ENCODE results near the gene ATRN. TPM values are rescaled to one million over a fixed set of nuclear protein-coding genes. Genes with fewer than 3 reads are reported as not detected.

ATRN gene
- total and polyA plus RNA-seq, 2 of the 8 experiments (the other 6 are each of a cell fraction or from before 2014, with no cell fraction given), result 12.0 to 17.4 TPM

- Histone ChIP-seq H3K4me3 (ENCODE audit: extremely low read depth in 1 of 4, insufficient read depth in 2 of 4, low read depth in 3 of 4, low read length in 4 of 4) (no peak overlapping the region), H3K36me3 (ENCODE audit: control insufficient read depth in 2 of 4, insufficient read depth in 4 of 4, low read length in 3 of 4) (no peaks in the 10 kb centered on the region), H3K27ac (ENCODE audit: low read depth, low read length) (no peak overlapping the region), H2BK120ac (replicated peaks; ENCODE audit: low read depth, low read length) (no peak overlapping the region), H3K4me2 (ENCODE audit: insufficient read depth in 1 of 2, low read depth in 2 of 2, low read length in 2 of 2) (no peak overlapping the region), H3K9ac (replicated peaks in 1 of 4; ENCODE audit: extremely low read depth in 1 of 4, low read depth in 3 of 4, low read length in 3 of 4) (no peak overlapping the region), H3K79me1 (ENCODE audit: low read depth, low read length) (no peaks in the 10 kb centered on the region), H3K27me3 (replicated peaks in 1 of 4; ENCODE audit: control insufficient read depth in 3 of 4, extremely low read depth in 1 of 4, insufficient read depth in 3 of 4, low read length in 3 of 4) (no peaks in the 10 kb centered on the region), H3K23ac (ENCODE audit: insufficient read length) (no peak overlapping the region), H3K4me1 (replicated peaks in 1 of 4; ENCODE audit: control insufficient read depth in 3 of 4, insufficient read depth in 4 of 4, low read length in 3 of 4) (peaks cover 0 to 3% (median 1%) of the 10 kb centered on the region in 4 experiments; a peak in 2 of 7 replicates), H2AFZ (ENCODE audit: low read length) (no peak overlapping the region), H4K20me1 (replicated peaks in 1 of 2; ENCODE audit: control insufficient read depth in 1 of 2, insufficient read depth in 2 of 2, low read length in 2 of 2) (no peaks in the 10 kb centered on the region), H3K14ac (ENCODE audit: insufficient read length) (no peak overlapping the region), H2BK5ac (ENCODE audit: low read depth, low read length) (no peak overlapping the region), H4K5ac (ENCODE audit: insufficient read length, low read depth, low read length) (no peak overlapping the region), H2AK5ac (ENCODE audit: low read depth, low read length) (no peak overlapping the region), H3K4ac (replicated peaks; ENCODE audit: insufficient read length, low read depth, low read length) (no peak overlapping the region), H2BK20ac (ENCODE audit: low read length) (no peak overlapping the region), H3K18ac (ENCODE audit: extremely low read depth, low read length) (no peak overlapping the region), H2BK12ac (ENCODE audit: low read depth, low read length) (no peak overlapping the region), H3K56ac (replicated peaks; ENCODE audit: insufficient read length, low read depth, low read length) (no peak overlapping the region), H4K91ac (replicated peaks; ENCODE audit: insufficient read length, low read length) (no peak overlapping the region), H3K79me2 (ENCODE audit: control insufficient read depth in 1 of 2, insufficient read depth in 2 of 2, low read length in 2 of 2) (no peaks in the 10 kb centered on the region), H2BK15ac (ENCODE audit: low read length) (no peak overlapping the region), H3K9me3 (ENCODE audit: insufficient read depth in 2 of 2, low read depth in 1 of 2, low read length in 1 of 2) (no peaks in the 10 kb centered on the region), H4K8ac (ENCODE audit: extremely low read depth, insufficient read depth, low read length) (no peak overlapping the region), H3K23me2 (ENCODE audit: low read depth, low read length) (no peaks in the 10 kb centered on the region)
- FAIRE-seq (no peak), DNase-seq (ENCODE audit: low read depth in 1 of 2, low spot score in 2 of 2) (no peak)
- TF ChIP-seq CTBP2 (IDR thresholded peaks at IDR 0.05; ENCODE audit: borderline replicate concordance, insufficient read depth, insufficient read length, low read length), result no peak
- no peak for TF ChIP-seq SUZ12 (IDR thresholded peaks at IDR 0.05; ENCODE audit: low read length)
- no peak for TF ChIP-seq RBBP5 (IDR thresholded peaks at IDR 0.05; ENCODE audit: borderline replicate concordance, low read depth, low read length)
- no peak for TF ChIP-seq CEBPB (IDR thresholded peaks at IDR 0.05; ENCODE audit: low read depth, low read length)
- TF ChIP-seq MAX (IDR thresholded peaks at IDR 0.05), result no peak
- TF ChIP-seq SP2 (IDR thresholded peaks at IDR 0.05; ENCODE audit: low read length), result no peak
- TF ChIP-seq SIRT6 (IDR thresholded peaks at IDR 0.05; ENCODE audit: low read length), result no peak
- TF ChIP-seq SP4 (IDR thresholded peaks at IDR 0.05; ENCODE audit: low read length), result no peak
- TF ChIP-seq CREB1 (IDR thresholded peaks at IDR 0.05), result no peak
- no peak for TF ChIP-seq JUND (IDR thresholded peaks at IDR 0.05; ENCODE audit: low read length)
- no peak for TF ChIP-seq RXRA (IDR thresholded peaks at IDR 0.05; ENCODE audit: insufficient read depth, low read depth, low read length)
- TF ChIP-seq CHD1 (IDR thresholded peaks at IDR 0.05; ENCODE audit: low read depth, low read length), result no peak
- WGBS, 2 experiments (ENCODE audit: extremely low coverage in 1 of 2, insufficient coverage in 1 of 2, insufficient read length in 1 of 2, insufficient replicate concordance in 2 of 2, low coverage in 1 of 2, low lambda C conversion rate in 2 of 2, missing lambda C conversion rate in 1 of 2), result 88% methylated on average over 6 of the region's 6 CpGs; no CpG with 5 or more reads in 1 of the 2 experiments
- POLR2A ChIA-PET (ENCODE audit: partially characterized antibody), result no interaction called here
- CTCF ChIA-PET (ENCODE audit: partially characterized antibody), result no interaction called here
These were observed 36.6 kb upstream of the ATRN start for GRCh38 chr20:3434232-3434631.

All from H1 (cell line).